ENCODE data around the gene RNF135.
"Not testable (repeated sequence)": the region's sequence is repeated elsewhere in the genome, so short reads cannot be mapped to it uniquely, and the experiment has no call there.

RNF135 gene

DNA sequence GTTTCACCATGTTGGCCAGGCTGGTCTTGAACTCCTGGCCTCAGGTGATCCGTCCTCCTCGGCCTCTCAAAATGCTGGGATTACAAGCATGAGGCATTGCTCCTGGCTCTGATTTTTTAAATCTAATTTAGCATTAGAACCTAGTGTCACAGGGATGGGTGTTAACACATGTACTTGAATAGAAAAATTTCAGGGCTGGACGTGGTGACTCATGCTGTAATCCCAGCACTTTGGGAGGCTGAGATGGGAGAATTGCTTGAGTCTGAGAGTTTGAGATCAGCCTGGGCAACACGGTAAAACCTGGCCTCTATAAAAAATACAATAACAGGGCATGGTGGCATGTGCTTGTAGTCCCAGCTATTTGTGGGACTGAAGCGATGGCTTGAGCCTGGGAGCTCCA lies 6.0 kb upstream of the RNF135 start:
- Histone ChIP-seq H3K4me1 (ENCODE audit: control insufficient read depth in 1 of 2, insufficient read depth in 2 of 2, low read length in 2 of 2) (no peaks in the 10 kb centered on the region), H3K14ac (ENCODE audit: low read length) (no peak overlapping the region), H4K12ac (ENCODE audit: low read depth, low read length) (no peak overlapping the region), H3K4me2 (ENCODE audit: low read length) (no peak overlapping the region), H2BK5ac (ENCODE audit: low read depth, low read length, poor library complexity) (no peak overlapping the region), H3K27ac (ENCODE audit: low read depth, low read length) (no peak overlapping the region), H2AK5ac (ENCODE audit: low read length) (no peak overlapping the region), H3K79me2 (ENCODE audit: control insufficient read depth, insufficient read depth, low read length, poor library complexity) (no peaks in the 10 kb centered on the region), H4K91ac (ENCODE audit: low read depth, low read length) (no peak overlapping the region), H3K79me1 (ENCODE audit: low read length) (no peaks in the 10 kb centered on the region), H3K18ac (ENCODE audit: low read length) (no peak overlapping the region), H4K8ac (ENCODE audit: low read depth, low read length) (no peak overlapping the region), H3K9me3 (ENCODE audit: insufficient read depth, low read depth, low read length) (no peaks in the 10 kb centered on the region), H3K27me3 (ENCODE audit: insufficient read depth, low read length) (no peaks in the 10 kb centered on the region), H2AFZ (ENCODE audit: insufficient read depth, low read length, poor library complexity) (no peak overlapping the region), H2BK12ac (ENCODE audit: low read length) (no peak overlapping the region), H3K23ac (ENCODE audit: low read length) (no peak overlapping the region), H3K4me3 (ENCODE audit: low read depth, low read length) (no peak overlapping the region), H2BK120ac (ENCODE audit: insufficient read depth, low read length, poor library complexity) (no peak overlapping the region), H3K36me3 (ENCODE audit: control insufficient read depth in 1 of 2, insufficient read depth in 2 of 2, low read length in 2 of 2) (no peaks in the 10 kb centered on the region), H3K9ac (ENCODE audit: low read length) (no peak overlapping the region), H3K4ac (ENCODE audit: low read depth, low read length) (no peak overlapping the region)
- whole genome bisulfite sequencing (ENCODE audit: extremely low coverage, insufficient coverage, insufficient read length), result no CpG with 5 or more reads among the region's 5 CpGs
- peak in 1 of 2 donors; percentile 59 for DNase-seq

DNA sequence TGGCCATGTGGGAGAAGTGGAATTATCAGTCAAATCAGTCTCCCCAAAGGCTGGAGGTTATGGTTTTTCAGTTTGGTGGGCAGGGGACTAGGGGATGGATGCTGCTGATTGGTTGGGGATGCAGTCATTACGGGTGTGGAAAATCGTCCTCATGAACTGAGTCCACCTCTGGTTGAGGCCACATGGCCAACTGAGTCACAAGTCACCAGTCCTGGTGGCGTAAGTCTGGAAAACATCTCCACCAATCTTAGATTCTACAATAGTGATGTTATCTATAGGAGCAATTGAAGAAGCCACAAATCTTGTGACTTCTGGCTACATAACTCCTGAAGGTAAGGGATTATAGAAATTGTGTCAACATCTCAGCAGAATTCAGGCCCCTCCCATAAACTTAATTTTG lies 5.2 kb upstream of the RNF135 start:
- H3K27ac ChIP-seq (ENCODE audit: low read depth, low read length), result no peak overlapping the region
- H3K9ac ChIP-seq (ENCODE audit: low read length), result no peak overlapping the region
- H3K4me2 ChIP-seq (ENCODE audit: low read length), result no peak overlapping the region
- no peak overlapping the region for H3K23ac ChIP-seq (ENCODE audit: low read length)
- no peaks in the 10 kb centered on the region for H3K36me3 ChIP-seq (ENCODE audit: control insufficient read depth in 1 of 2, insufficient read depth in 2 of 2, low read length in 2 of 2)
- H3K18ac ChIP-seq (ENCODE audit: low read length), result no peak overlapping the region
- H3K4me3 ChIP-seq (ENCODE audit: low read depth, low read length), result no peak overlapping the region
- H2AFZ ChIP-seq (ENCODE audit: insufficient read depth, low read length, poor library complexity), result no peak overlapping the region
- no peak overlapping the region for H4K12ac ChIP-seq (ENCODE audit: low read depth, low read length)
- peak overlapping the region; percentile 31 for H2BK12ac ChIP-seq (ENCODE audit: low read length)
- H3K27me3 ChIP-seq (ENCODE audit: insufficient read depth, low read length), result no peaks in the 10 kb centered on the region
- H4K91ac ChIP-seq (ENCODE audit: low read depth, low read length), result no peak overlapping the region
- H3K9me3 ChIP-seq (ENCODE audit: insufficient read depth, low read depth, low read length), result no peaks in the 10 kb centered on the region
- H2BK120ac ChIP-seq (ENCODE audit: insufficient read depth, low read length, poor library complexity), result no peak overlapping the region
- H3K4me1 ChIP-seq (ENCODE audit: control insufficient read depth in 1 of 2, insufficient read depth in 2 of 2, low read length in 2 of 2), result no peaks in the 10 kb centered on the region
- H4K8ac ChIP-seq (ENCODE audit: low read depth, low read length), result no peak overlapping the region
- no peaks in the 10 kb centered on the region for H3K79me2 ChIP-seq (ENCODE audit: control insufficient read depth, insufficient read depth, low read length, poor library complexity)
- WGBS (ENCODE audit: extremely low coverage, insufficient coverage, insufficient read length), result no CpG with 5 or more reads among the region's 3 CpGs
- peaks cover 7% of the 10 kb centered on the region for H3K79me1 ChIP-seq (ENCODE audit: low read length)
- no peak overlapping the region for H3K14ac ChIP-seq (ENCODE audit: low read length)
- H3K4ac ChIP-seq (ENCODE audit: low read depth, low read length), result no peak overlapping the region
- no peak overlapping the region for H2AK5ac ChIP-seq (ENCODE audit: low read length)
- DNase-seq, result peak in 1 of 2 donors; percentile 36
- no peak overlapping the region for H2BK5ac ChIP-seq (ENCODE audit: low read depth, low read length, poor library complexity)

DNA sequence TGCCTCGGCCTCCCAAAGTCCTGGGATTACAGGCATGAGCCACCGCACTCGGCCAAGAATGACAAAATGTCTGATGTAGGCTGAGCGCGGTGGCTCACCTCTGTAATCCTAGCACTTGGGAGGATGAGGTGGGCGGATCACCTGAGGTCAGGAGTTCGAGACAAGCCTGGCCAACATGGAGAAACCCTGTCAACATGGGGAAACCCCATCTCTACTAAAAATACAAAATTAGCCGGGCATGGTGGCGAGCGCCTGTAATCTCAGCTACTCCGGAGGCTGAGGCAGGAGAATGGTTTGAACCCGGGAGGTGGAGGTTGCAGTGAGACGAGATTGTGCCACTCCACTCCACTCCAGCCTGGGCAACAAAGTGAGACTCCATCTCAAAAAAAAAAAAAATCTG lies 2.9 kb upstream of the RNF135 start:
- H2BK120ac ChIP-seq (ENCODE audit: insufficient read depth, low read length, poor library complexity); H3K4ac ChIP-seq (ENCODE audit: low read depth, low read length); H3K27ac ChIP-seq (ENCODE audit: low read depth, low read length); H3K79me2 ChIP-seq (ENCODE audit: control insufficient read depth, insufficient read depth, low read length, poor library complexity); H3K14ac ChIP-seq (ENCODE audit: low read length); H2BK5ac ChIP-seq (ENCODE audit: low read depth, low read length, poor library complexity); H2AFZ ChIP-seq (ENCODE audit: insufficient read depth, low read length, poor library complexity); H3K4me1 ChIP-seq (ENCODE audit: control insufficient read depth in 1 of 2, insufficient read depth in 2 of 2, low read length in 2 of 2); H3K23ac ChIP-seq (ENCODE audit: low read length); H3K9ac ChIP-seq (ENCODE audit: low read length); H4K12ac ChIP-seq (ENCODE audit: low read depth, low read length); H2BK12ac ChIP-seq (ENCODE audit: low read length); H3K36me3 ChIP-seq (ENCODE audit: control insufficient read depth in 1 of 2, insufficient read depth in 2 of 2, low read length in 2 of 2); H3K9me3 ChIP-seq (ENCODE audit: insufficient read depth, low read depth, low read length); H4K91ac ChIP-seq (ENCODE audit: low read depth, low read length); H3K18ac ChIP-seq (ENCODE audit: low read length); H3K4me2 ChIP-seq (ENCODE audit: low read length); H3K4me3 ChIP-seq (ENCODE audit: low read depth, low read length); H2AK5ac ChIP-seq (ENCODE audit: low read length); DNase-seq; H3K27me3 ChIP-seq (ENCODE audit: insufficient read depth, low read length); H4K8ac ChIP-seq (ENCODE audit: low read depth, low read length): not testable (repeated sequence)
- no CpG with 5 or more reads among the region's 13 CpGs for WGBS (ENCODE audit: extremely low coverage, insufficient coverage, insufficient read length)
- peaks cover 13% of the 10 kb centered on the region for H3K79me1 ChIP-seq (ENCODE audit: low read length)

DNA sequence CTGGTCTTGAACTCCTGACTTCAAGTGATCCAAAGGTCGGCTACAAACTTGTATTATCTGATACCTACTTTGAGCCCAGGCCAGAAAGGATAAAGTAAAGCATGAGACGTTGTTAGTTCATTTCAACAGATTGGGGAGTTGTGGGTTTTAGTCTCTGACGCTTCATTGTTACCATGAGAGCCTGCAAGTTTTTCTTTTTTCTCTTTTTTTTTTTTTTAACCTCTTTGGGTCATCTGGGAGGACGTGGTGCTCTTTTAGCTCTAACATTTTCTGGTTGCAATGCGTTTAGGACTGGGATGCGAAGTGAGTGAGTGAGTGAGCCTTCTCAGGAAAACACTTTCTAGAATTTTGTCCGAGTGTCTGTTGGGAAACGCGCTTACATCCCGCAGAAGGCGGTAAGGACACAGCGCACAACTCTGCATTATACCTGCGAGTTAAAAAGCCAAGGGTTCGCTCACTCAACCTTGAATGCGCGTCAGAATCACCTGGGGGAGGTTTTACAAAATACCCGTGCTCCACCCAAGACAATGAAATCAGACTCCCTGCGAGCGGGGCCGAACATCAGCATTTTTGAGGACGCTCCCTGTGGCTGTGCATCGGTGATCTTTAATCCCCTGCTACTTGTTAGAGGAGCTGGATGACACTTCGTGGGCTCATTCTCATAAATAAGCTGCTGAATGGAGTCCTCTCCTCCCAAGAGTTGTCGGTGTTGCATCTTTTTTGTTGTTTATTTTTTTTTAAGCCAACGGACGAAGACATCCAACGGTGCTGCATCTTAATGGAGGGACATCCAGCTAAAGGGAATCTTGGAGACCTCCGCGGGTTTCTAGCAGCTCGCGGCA lies 629 bp upstream of the RNF135 start:
- no peaks in the 10 kb centered on the region for H3K36me3 ChIP-seq (ENCODE audit: control insufficient read depth in 1 of 2, insufficient read depth in 2 of 2, low read length in 2 of 2)
- no peak overlapping the region for H3K23ac ChIP-seq (ENCODE audit: low read length)
- peak overlapping the region; percentile 90 for H3K4me2 ChIP-seq (ENCODE audit: low read length)
- H3K27me3 ChIP-seq (ENCODE audit: insufficient read depth, low read length), result no peaks in the 10 kb centered on the region
- H2BK120ac ChIP-seq (ENCODE audit: insufficient read depth, low read length, poor library complexity), result peak overlapping the region; percentile 82
- peak overlapping the region; percentile 90 for H2AFZ ChIP-seq (ENCODE audit: insufficient read depth, low read length, poor library complexity)
- no peak overlapping the region for H3K4ac ChIP-seq (ENCODE audit: low read depth, low read length)
- peak overlapping the region; percentile 24 for H2BK12ac ChIP-seq (ENCODE audit: low read length)
- no CpG with 5 or more reads among the region's 31 CpGs for WGBS (ENCODE audit: extremely low coverage, insufficient coverage, insufficient read length)
- H2AK5ac ChIP-seq (ENCODE audit: low read length), result no peak overlapping the region
- H3K4me3 ChIP-seq (ENCODE audit: low read depth, low read length), result peak overlapping the region; percentile 86
- H3K9ac ChIP-seq (ENCODE audit: low read length), result peak overlapping the region; percentile 19
- H3K9me3 ChIP-seq (ENCODE audit: insufficient read depth, low read depth, low read length), result no peaks in the 10 kb centered on the region
- H3K14ac ChIP-seq (ENCODE audit: low read length), result peak overlapping the region; percentile 45
- DNase-seq, result peak; percentile 60 to 78
- peaks cover 2% of the 10 kb centered on the region for H3K79me2 ChIP-seq (ENCODE audit: control insufficient read depth, insufficient read depth, low read length, poor library complexity)
- peak overlapping the region; percentile 89 for H4K8ac ChIP-seq (ENCODE audit: low read depth, low read length)
- peak overlapping the region; percentile 42 for H2BK5ac ChIP-seq (ENCODE audit: low read depth, low read length, poor library complexity)
- peaks cover 0 to 3% of the 10 kb centered on the region in 2 experiments for H3K4me1 ChIP-seq (ENCODE audit: control insufficient read depth in 1 of 2, insufficient read depth in 2 of 2, low read length in 2 of 2)
- H3K27ac ChIP-seq (ENCODE audit: low read depth, low read length), result peak overlapping the region; percentile 92
- H4K12ac ChIP-seq (ENCODE audit: low read depth, low read length), result peak overlapping the region; percentile 83
- peak overlapping the region; percentile 67 for H4K91ac ChIP-seq (ENCODE audit: low read depth, low read length)
- H3K18ac ChIP-seq (ENCODE audit: low read length), result peak overlapping the region; percentile 30
- peaks cover 13% of the 10 kb centered on the region for H3K79me1 ChIP-seq (ENCODE audit: low read length)

All from trophoblast cell (in vitro differentiated cells and primary cell).